A673 (cell line): ENCODE results near the gene ARID3C. TPM values are rescaled to one million over a fixed set of nuclear protein-coding genes. Genes with fewer than 3 reads are reported as not detected.

Experiments used
- BruUV-seq: library from RNA; stranded (reverse); fragments of 400-500 nt; replicated peaks from 2 replicates; lab custom pipeline; 2021; lab: Mats Ljungman, UMichigan
- CTCF ChIA-PET: fragments of 300-600 bp; sonication (Branson Sonifier 250); formaldehyde crosslinking; loops from one replicate; lab custom pipeline; 2022; ENCODE audit warnings: antibody characterized with exemption; lab: Charles Lee
- POLR2A ChIA-PET: fragments of 300-600 bp; sonication (Branson Sonifier 250); formaldehyde crosslinking; loops from one replicate; lab custom pipeline; 2022; ENCODE audit warnings: antibody characterized with exemption; ENCODE audit not compliant: low non-redundant PET; lab: Charles Lee
- DNase-seq: peaks from one replicate; pipeline ENCODE4 v3.0.0-alpha.2; 2015; ENCODE audit warnings: low spot score
- H3K27ac ChIP-seq: fragments of 200-600 bp; sonication (generic); 2 replicates; pipeline ENCODE4 v1.5.1; 2016; ENCODE audit warnings: mixed run types, low read depth, mild to moderate bottlenecking, mixed read lengths, antibody characterized with exemption, low read length; ENCODE audit not compliant: poor library complexity, severe bottlenecking
- H3K27me3 ChIP-seq: fragments of 200-600 bp; sonication (generic); replicated peaks from 2 replicates; pipeline ENCODE4 v1.6.1; 2017; ENCODE audit warnings: mixed run types, low read depth, mild to moderate bottlenecking, mixed read lengths, antibody characterized with exemption, low read length; ENCODE audit not compliant: insufficient read depth, poor library complexity
- H3K36me3 ChIP-seq: fragments of 200-600 bp; sonication (generic); 2 replicates; pipeline ENCODE4 v1.6.1; 2016; ENCODE audit warnings: mixed run types, mild to moderate bottlenecking, mixed read lengths, antibody characterized with exemption, low read length; ENCODE audit not compliant: insufficient read depth, poor library complexity, severe bottlenecking
- H3K4me1 ChIP-seq: fragments of 200-600 bp; sonication (generic); 2 replicates; pipeline ENCODE4 v1.6.1; 2017; ENCODE audit warnings: mixed run types, mild to moderate bottlenecking, mixed read lengths, antibody characterized with exemption, low read length; ENCODE audit not compliant: insufficient read depth, poor library complexity, severe bottlenecking
- H3K4me3 ChIP-seq: fragments of 200-600 bp; sonication (generic); 2 replicates; pipeline ENCODE4 v1.5.1; 2016; ENCODE audit warnings: low read depth, mixed run types, mild to moderate bottlenecking, mixed read lengths, low read length; ENCODE audit not compliant: poor library complexity, severe bottlenecking
- H3K9me3 ChIP-seq: fragments of 200-600 bp; sonication (generic); 2 replicates; pipeline ENCODE4 v1.6.1; 2016; ENCODE audit warnings: mixed run types, low read depth, mild to moderate bottlenecking, mixed read lengths, antibody characterized with exemption, low read length; ENCODE audit not compliant: poor library complexity, severe bottlenecking
- CTCF ChIP-seq: fragments of 300-800, 200-600 bp; sonication (generic); conservative IDR thresholded peaks from 2 replicates; pipeline ENCODE4 v1.5.1; 2017; ENCODE audit warnings: low read depth, mild to moderate bottlenecking, antibody characterized with exemption, low read length, moderate library complexity, mixed read lengths
- EZH2 ChIP-seq: fragments of 200-600 bp; sonication (generic); IDR thresholded peaks from 2 replicates; pipeline ENCODE4 v1.6.1; 2017; ENCODE audit warnings: borderline replicate concordance, low read depth, mild to moderate bottlenecking, mixed read lengths, antibody characterized with exemption, low read length; ENCODE audit not compliant: poor library complexity, severe bottlenecking
- intact Hi-C: fragments of 100-400 bp; cut with micrococcal nuclease; formaldehyde crosslinking; loops from one replicate; pipeline ENCODE4 v1.10.0; 2022; ENCODE audit not compliant: unreplicated experiment
- total RNA-seq: library from RNA; stranded (reverse); gene quantifications from 2 replicates; pipeline ENCODE4 v1.2.3, GENCODE V29; 2021

Gene ARID3C
- total RNA-seq, 1 experiment from 2014 or later, result not detected

- ChIA-PET POLR2A (no interaction called here), CTCF (interaction anchor here (0.6 kb wide), 1 partner anchor 51 kb away, joined by 6 read pairs; no protein-coding TSS in a partner anchor)
- Histone ChIP-seq H3K36me3 (no peaks in the 10 kb centered on the region), H3K27ac (no peak overlapping the region), H3K27me3 (peaks cover 9% of the 10 kb centered on the region), H3K9me3 (no peaks in the 10 kb centered on the region), H3K4me1 (peaks cover 22% of the 10 kb centered on the region), H3K4me3 (peak overlapping the region; percentile 37)
- intact Hi-C loops, result no loop called here
- no TSS peak for BruUV-seq
- TF ChIP-seq EZH2, result no peak
- TF ChIP-seq CTCF, result no peak
- peak; percentile 41 for DNase-seq
Measured at GRCh38 chr9:34578241-34579103, 50.4 kb downstream of the ARID3C start.

DNA sequence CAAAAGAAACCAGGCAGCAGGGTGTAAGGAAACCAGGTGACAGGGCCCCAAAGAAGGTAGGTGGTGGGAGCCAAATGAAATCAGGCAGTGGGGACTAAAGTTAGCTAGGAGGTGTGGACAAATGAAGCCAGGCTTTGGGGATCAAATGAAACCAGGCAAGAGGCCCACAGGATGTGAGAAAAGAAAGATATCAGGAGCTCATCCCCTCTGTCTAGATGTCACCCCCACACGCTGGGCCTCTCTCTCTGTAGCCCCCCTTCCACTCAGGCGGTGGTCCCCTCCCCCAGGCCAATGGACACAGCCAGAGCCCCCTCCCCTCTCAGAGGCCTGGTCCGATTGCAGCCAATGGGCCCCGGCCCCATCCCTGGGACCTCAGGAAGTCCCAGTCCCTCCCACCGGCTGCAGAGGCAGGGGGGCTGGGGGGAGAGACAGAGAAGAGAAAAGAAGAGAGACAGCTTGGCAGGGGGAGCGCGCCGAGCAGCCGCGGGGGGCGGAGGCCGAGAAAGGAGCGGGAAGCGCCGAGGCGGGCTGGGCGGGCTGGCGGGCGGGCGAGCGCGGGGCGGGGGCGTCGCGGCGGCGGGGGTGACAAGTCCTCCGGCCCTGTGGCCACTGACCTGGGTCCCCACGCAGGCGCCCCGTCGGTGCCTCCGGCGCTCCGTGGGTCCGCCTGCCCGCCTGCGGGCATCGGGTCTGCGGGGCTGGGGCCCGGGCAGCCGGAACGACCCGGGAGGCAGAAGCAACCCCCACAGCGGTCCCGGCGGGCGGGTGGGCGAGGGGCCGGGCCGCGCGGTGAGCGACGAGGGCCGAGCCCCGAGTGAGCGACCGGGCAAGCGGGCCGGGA is 51.2 kb downstream of the ARID3C start:
- peaks cover 22% of the 10 kb centered on the region for H3K4me1 ChIP-seq
- H3K36me3 ChIP-seq, result no peaks in the 10 kb centered on the region
- peaks cover 9% of the 10 kb centered on the region for H3K27me3 ChIP-seq
- H3K4me3 ChIP-seq, result peak overlapping the region; percentile 37
- no TSS peak for BruUV-seq
- intact Hi-C loops, result no loop called here
- no peaks in the 10 kb centered on the region for H3K9me3 ChIP-seq
- TF ChIP-seq EZH2, result no peak
- no peak for TF ChIP-seq CTCF
- no peak overlapping the region for H3K27ac ChIP-seq
- DNase-seq, result peak; percentile 35
- ChIA-PET CTCF (interaction anchor here (0.6 kb wide), 1 partner anchor 52 kb away, joined by 6 read pairs; no protein-coding TSS in a partner anchor), POLR2A (no interaction called here)

DNA sequence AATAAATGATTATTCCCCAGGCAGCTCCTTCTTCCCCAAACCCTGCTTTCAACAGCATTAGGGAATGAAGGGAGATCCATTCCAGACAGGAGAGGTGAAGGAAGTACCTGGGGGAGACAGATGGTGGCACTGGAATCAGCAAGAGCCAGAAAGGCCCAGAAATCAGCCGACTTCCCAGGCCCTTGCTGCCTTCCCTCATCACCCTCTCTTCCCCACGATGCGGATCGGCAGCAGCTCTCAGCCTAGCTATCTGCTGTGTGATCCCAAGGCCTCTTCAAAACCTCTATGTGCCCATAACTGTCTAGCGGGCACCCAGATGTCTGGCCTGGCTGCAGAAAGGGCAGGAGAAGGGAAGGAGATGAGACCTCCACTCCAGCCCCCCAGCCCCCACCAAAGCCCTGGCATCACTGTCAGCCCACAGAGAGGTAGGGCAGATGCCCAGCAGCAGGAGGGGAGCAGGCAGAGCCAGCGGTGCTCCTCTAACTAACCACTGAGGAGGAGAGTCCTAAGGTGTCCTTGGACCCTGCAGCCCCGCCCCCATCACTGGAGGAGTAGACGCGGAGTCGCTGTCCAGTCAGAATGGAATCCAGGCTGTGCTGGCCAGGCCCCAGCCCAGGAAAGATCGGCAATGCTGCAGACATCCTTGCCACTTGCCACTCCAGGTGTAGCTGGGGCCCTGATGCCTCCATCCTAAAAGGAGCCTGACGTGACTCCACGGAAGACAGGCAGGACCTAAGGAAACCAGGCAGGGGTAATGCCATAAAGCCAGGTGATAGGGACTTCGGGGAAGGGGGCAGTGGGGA is 52.1 kb downstream of the ARID3C start:
- intact Hi-C loops, result no loop called here
- no TSS peak for BruUV-seq
- TF ChIP-seq CTCF (no peak), EZH2 (no peak)
- Histone ChIP-seq H3K9me3 (no peaks in the 10 kb centered on the region), H3K4me1 (peaks cover 22% of the 10 kb centered on the region), H3K4me3 (no peak overlapping the region), H3K27me3 (peaks cover 9% of the 10 kb centered on the region), H3K36me3 (no peaks in the 10 kb centered on the region), H3K27ac (no peak overlapping the region)
- CTCF ChIA-PET, result no interaction called here
- POLR2A ChIA-PET, result no interaction called here
- DNase-seq, result no peak
